A549 treated with ZK216348 at 1 μM for 4 hours (cell line): ENCODE data around the gene ZNF19. TPM values are rescaled to one million over a fixed set of nuclear protein-coding genes. Genes with fewer than 3 reads are reported as not detected.

Source experiments
- total RNA-seq: library from RNA; stranded (reverse); fragments of 200-300 nt; extraction: Qiagen RNA extraction; gene quantifications from 5 replicates; pipeline ENCODE4 v1.2.3, GENCODE V29; 2022; ENCODE audit warnings: low read depth

ZNF19 gene
- 1.5 to 4.1 TPM (median 2.1 TPM) in 5 replicates for total RNA-seq

GRCh38 chr16:71489122-71489521 is at the start of gene ZNF19:
TSS of gene ZNF19 (minus strand) at chr16:71489324. CDS start at chr16:71482114, 7,210 bp downstream.

GRCh38 chr16:71526111-71526631 is 37.0 kb upstream of the ZNF19 start, which contains the start of gene CHST4:
TSS of gene CHST4 (plus strand) at chr16:71526426. CDS start at chr16:71536678, 10,252 bp downstream.

GRCh38 chr16:71461686-71462648 is 27.2 kb downstream of the ZNF19 start, which contains the start of gene ZNF23:
TSS of gene ZNF23 (minus strand) at chr16:71462247. CDS start at chr16:71456796, 5,451 bp downstream.

GRCh38 chr16:71442051-71442440 is 47.1 kb downstream of the ZNF19 start, which contains the start of gene TLE7:
TSS of gene TLE7 (minus strand) at chr16:71442054. CDS start at chr16:71433324, 8,730 bp downstream.

Other genes with a start within 250 kb of the ZNF19 start
- gene CMTR2, start 199.9 kb downstream of the ZNF19 start, total RNA-seq, result 8.1 to 14.4 TPM (median 12.9 TPM) in 5 replicates
- gene CALB2, start 130.6 kb downstream of the ZNF19 start, total RNA-seq, result 4.7 to 7.1 TPM (median 5.1 TPM) in 5 replicates
- not detected in 5 replicates for gene TLE7, start 47.3 kb downstream of the ZNF19 start, total RNA-seq
- 4.9 to 9.6 TPM (median 6.0 TPM) in 5 replicates for gene ZNF23, start 27.1 kb downstream of the ZNF19 start, total RNA-seq
- not detected in 5 replicates for gene CHST4, start 37.1 kb upstream of the ZNF19 start, total RNA-seq
- gene TAT, start 87.8 kb upstream of the ZNF19 start, total RNA-seq, result 0.04 TPM in 1 of 5 replicates, not detected in the others
- gene MARVELD3, start 136.9 kb upstream of the ZNF19 start, total RNA-seq, result 0.08 to 0.52 TPM (median 0.41 TPM) in 4 of 5 replicates, not detected in the other
- 8.2 to 11.9 TPM (median 9.8 TPM) in 5 replicates for gene PHLPP2, start 235.4 kb upstream of the ZNF19 start, total RNA-seq